Measurements from ENCODE around the gene WDR76.

The WDR76 gene

GRCh38 chr15:43793647-43794046 lies 33.2 kb upstream of the WDR76 start:
- no peak for DNase-seq (ENCODE audit: insufficient read length, low spot score)
- no peak for TF ChIP-seq CTCF (IDR thresholded peaks at IDR 0.05; ENCODE audit: insufficient read depth, missing control alignments)
- FAIRE-seq: no peak

GRCh38 chr15:43794269-43795037 lies 32.3 kb upstream of the WDR76 start:
- no peak for TF ChIP-seq CTCF (IDR thresholded peaks at IDR 0.05; ENCODE audit: insufficient read depth, missing control alignments)
- FAIRE-seq (no peak), DNase-seq (ENCODE audit: insufficient read length, low spot score) (no peak)

- FAIRE-seq: no peak
- no peak for TF ChIP-seq CTCF (IDR thresholded peaks at IDR 0.05; ENCODE audit: insufficient read depth, missing control alignments)
Measured at GRCh38 chr15:43795197-43795596, 31.6 kb upstream of the WDR76 start.

GRCh38 chr15:43795997-43796396 lies 30.8 kb upstream of the WDR76 start:
- no peak for FAIRE-seq
- TF ChIP-seq CTCF (IDR thresholded peaks at IDR 0.05; ENCODE audit: insufficient read depth, missing control alignments): no peak

More at GRCh38 chr15:43795197-43795596, 31.6 kb upstream of the WDR76 start:
- no peak for DNase-seq (ENCODE audit: insufficient read length, low spot score)

GRCh38 chr15:43796566-43796965 lies 30.2 kb upstream of the WDR76 start:
- DNase-seq (ENCODE audit: insufficient read length, low spot score) (no peak), FAIRE-seq (no peak)
- no peak for TF ChIP-seq CTCF (IDR thresholded peaks at IDR 0.05; ENCODE audit: insufficient read depth, missing control alignments)

More at GRCh38 chr15:43795997-43796396, 30.8 kb upstream of the WDR76 start:
- DNase-seq (ENCODE audit: insufficient read length, low spot score): no peak

- no peak for DNase-seq (ENCODE audit: insufficient read length, low spot score)
- no peak for TF ChIP-seq CTCF (IDR thresholded peaks at IDR 0.05; ENCODE audit: insufficient read depth, missing control alignments)
- no peak for FAIRE-seq
Measured at GRCh38 chr15:43799209-43799944, 27.4 kb upstream of the WDR76 start.

- no peak for DNase-seq (ENCODE audit: insufficient read length, low spot score)
- TF ChIP-seq CTCF (IDR thresholded peaks at IDR 0.05; ENCODE audit: insufficient read depth, missing control alignments): no peak
- FAIRE-seq: no peak
Measured at GRCh38 chr15:43799945-43800285, 26.9 kb upstream of the WDR76 start, which contains the start of gene SERINC4. Gene SERINC4, minus strand, starts transcription at chr15:43800220. Its CDS starts 234 bp downstream, at chr15:43799986.
